ENCODE results near the gene DUSP8.
"Not testable (repeated sequence)": the region's sequence is repeated elsewhere in the genome, so short reads cannot be mapped to it uniquely, and the experiment has no call there.

The DUSP8 gene

DNA sequence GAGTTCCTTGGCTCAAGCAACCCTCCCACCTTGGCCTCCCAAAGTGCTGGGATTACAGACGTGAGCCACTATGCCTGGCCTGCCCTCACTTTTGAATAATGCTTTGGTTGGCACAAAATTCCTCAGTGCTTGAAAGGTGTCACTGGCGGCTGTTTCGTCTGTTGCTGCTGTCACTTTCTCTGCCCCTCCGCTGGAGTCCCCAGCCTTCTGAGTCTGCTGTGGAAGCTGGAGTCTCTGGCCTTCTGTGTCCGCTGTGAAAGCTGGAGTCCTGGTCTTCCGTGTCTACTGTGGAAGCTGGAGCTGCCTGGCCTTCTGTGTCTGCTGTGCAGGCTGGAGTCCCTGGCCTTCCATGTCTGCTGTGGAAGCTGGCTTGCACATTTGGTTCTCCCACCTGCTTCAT, 17.9 kb upstream of the DUSP8 start:
- DNase-seq (ENCODE audit: low spot score), result no peak
- FAIRE-seq, result no peak

DNA sequence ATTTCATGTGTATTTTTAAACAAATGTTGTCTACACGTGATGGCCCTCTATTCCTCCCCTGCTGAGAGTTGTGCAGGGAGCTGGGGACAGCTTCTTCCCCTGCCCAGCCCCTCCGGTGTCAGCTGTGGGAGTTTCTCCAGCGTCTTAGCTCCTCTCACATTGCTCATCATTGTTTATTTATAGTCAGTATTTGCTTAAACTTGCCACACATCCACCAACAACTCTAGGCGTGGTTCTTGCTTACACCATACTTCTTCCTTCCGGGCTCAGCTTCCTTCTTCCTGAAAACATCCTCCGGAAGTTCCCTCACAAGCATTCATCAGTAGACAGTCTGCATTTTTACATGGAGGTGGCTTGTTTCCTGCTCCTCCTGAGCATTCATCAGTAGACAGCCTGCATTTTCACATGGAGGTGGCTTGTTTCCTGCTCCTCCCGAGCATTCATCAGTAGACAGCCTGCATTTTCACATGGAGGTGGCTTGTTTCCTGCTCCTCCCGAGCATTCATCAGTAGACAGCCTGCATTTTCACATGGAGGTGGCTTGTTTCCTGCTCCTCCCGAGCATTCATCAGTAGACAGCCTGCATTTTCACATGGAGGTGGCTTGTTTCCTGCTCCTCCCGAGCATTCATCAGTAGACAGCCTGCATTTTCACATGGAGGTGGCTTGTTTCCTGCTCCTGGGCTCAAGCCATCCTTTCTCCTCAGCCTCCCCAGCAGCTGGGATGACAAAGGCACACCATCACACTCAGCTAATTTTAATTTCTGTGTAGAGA, 17.3 kb upstream of the DUSP8 start:
- not testable (repeated sequence) for DNase-seq (ENCODE audit: low spot score); FAIRE-seq

DNA sequence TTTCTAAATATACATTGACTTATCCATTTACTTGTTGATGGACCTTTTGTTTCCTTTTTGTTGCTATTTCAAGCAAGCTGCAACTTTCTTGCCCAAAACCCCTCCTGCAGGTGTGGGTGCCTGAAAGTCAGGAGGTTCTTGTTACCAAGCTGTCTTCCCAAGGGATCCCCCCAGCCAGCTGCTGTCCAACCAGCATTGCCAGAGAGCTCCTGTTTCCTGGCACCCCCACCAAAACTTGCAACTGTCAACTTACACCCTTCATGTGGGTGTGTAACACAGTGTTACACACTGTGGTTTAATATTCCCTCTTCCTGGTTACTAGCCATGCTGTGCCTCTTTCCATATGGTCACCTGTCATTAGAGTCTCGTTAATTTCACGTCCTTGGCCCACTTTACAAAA, 14.6 kb upstream of the DUSP8 start:
- FAIRE-seq (no peak), DNase-seq (ENCODE audit: low spot score) (no peak)

DNA sequence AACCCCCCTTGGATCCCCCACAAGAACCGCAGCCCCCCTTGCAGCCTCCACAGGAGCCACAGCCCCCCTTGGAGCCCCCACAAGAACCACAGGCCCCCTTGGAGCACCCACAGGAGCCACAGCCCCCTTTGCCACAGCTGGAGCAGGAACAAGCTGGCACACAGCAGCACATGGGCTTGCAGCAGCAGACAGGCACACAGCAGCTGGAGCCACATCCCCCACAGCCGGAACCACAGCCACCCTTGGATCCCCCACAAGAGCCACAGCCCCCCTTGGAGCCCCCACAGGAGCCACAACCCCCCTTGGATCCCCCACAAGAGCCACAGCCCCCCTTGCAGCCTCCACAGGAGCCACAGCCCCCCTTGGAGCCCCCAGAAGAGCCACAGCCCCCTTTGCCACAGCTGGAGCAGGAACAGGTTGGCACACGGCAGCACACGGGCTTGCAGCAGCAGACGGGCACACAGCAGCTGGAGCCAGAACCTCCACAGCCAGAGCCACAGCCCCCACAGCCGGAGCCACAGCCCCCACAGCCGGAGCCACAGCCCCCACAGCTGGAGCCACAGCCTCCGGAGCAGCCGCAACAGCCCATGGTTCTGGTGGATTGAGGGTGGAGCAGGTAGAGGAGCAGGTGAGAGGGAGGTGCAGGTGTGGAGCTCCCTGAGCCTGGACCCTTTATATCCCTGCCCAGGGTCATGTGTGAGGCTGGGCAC, 12.7 kb upstream of the DUSP8 start, which contains the start of gene KRTAP5-1:
Gene KRTAP5-1 (minus strand): TSS at position 623 of the 710 bp plus-strand sequence. CDS start 34 bp downstream, at position 589.
- not testable (repeated sequence) for DNase-seq (ENCODE audit: low spot score); FAIRE-seq

DNA sequence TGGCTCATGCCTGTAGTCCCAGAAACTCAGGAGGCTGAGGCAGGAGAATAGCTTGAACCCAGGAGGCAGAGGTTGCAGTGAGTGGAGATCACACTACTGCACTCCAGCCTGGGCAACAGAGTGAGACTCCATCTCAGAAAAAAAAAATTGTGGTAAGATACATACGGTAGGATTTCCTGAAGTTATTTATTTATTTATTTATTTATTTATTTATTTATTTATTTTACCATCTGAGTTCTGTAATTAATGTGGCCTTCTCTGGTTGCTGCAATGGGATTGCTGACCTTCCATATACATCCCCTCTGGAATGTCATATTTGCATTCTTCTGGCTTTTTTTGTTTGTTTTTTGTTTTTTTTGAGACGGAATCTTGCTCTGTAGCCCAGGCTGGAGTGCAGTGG, 10.8 kb upstream of the DUSP8 start:
- not testable (repeated sequence) for FAIRE-seq; DNase-seq (ENCODE audit: low spot score)

DNA sequence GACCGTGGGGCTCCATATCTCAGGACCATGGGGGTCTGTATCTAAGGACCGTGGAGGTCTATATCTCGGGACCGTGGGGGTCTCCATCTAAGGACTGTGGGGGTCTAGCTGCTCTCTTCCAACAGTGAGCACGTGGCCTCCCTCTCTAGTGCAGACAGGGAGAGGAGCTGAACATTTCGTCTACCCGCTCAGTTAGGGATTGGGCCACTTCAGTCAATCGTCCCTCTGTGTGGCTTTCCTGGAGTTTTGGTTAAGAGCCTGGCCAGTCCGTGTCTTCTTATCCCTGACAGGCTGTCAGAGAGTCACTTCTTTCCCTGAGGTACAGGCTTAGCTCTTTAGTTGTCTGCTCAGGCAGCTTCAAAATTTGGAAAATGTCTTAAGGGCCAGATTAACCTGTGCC, 9.9 kb upstream of the DUSP8 start:
- no peak for FAIRE-seq

DNA sequence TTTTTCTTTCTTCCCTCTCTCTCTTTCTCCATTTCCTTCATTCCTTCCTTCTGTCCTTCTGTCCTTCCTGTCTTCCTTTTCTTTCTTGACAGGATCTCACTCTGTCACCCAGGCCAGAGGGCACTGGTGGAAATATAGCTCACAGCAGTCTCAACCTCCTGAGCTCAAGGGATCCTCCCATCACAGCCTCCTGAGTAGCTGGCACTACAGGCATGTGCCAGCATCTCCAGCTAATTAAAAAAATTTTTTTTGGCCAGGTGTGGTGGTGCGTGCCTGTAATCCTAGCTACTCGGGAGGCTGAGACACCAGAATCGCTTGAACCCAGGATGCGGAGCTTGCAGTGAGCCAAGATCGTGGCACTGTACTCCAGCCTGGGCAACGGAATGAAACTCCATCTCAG, 4.8 kb upstream of the DUSP8 start:
- FAIRE-seq (no peak), DNase-seq (ENCODE audit: low spot score) (no peak)

More for the DNA sequence above, 9.9 kb upstream of the DUSP8 start:
- DNase-seq (ENCODE audit: low spot score), result no peak

DNA sequence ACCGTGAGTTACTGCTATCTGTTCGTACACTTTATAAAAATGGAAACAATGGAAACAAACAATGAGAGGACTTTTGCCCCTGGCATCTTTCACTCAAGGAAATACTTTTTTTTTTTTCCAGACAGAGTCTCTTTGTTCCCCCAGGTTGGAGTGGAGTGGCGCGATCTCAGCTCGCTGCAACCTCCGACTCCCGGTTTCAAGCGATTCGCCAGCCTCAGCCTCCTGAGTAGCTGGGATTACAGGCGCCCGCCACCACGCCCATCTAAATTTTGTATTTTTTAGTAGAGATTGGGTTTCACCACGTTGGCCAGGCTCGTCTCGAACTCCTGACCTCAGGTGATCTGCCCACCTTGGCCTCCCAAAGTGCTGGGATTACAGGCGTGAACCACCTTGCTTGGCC, 3.7 kb upstream of the DUSP8 start:
- DNase-seq (ENCODE audit: low spot score); FAIRE-seq: not testable (repeated sequence)

DNA sequence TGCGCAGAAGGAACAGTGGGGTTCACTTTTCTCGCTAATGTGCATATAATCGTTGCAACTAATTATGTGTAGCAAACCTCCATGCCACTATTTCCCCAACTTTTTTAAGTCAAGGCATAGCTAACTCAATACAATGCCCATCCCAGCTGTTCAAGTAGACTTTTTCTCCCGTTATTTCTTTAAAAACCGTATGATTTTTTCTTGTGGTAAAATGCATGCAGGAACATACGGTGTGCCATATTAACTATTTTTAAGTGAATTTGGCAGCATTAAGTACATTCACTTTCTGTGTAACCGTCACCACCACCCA, 2.8 kb upstream of the DUSP8 start:
- DNase-seq (ENCODE audit: low spot score) (no peak), FAIRE-seq (no peak)

DNA sequence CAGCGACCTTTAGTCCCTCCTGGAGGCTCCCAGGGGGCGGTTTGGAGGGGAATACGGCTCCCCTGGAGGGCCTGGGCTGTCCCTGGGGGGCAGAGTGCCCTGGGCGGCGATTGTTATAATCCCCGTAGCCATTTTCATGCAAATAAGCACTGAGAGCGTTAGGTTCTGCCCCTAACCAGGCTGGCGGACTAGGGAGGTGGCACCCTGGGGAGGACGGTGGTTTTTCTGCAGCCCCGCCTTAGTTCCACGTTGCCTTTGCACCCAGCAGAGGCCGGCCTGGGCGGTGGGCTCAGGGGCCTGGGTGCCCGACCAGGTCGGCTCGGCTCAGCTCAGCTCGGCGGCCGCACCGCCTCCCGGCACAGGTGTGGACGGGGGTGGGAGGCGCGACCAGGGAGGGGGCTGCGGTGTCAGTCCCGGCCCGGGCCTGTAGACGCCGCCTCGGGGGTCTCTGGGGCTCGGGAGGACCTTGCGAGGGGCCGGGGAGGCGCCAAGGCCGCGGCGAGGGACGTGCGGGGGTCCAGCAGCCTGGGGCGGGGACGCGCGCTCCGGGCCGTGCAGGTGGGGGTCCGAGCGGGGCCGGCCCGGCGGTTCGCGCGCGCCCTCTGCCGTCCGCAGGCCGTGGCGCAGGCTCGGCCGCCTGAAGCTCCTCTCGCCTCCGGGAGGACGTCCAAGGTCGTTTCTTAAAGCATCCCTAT, 2.3 kb upstream of the DUSP8 start:
- FAIRE-seq, result no peak
- DNase-seq (ENCODE audit: low spot score), result no peak

DNA sequence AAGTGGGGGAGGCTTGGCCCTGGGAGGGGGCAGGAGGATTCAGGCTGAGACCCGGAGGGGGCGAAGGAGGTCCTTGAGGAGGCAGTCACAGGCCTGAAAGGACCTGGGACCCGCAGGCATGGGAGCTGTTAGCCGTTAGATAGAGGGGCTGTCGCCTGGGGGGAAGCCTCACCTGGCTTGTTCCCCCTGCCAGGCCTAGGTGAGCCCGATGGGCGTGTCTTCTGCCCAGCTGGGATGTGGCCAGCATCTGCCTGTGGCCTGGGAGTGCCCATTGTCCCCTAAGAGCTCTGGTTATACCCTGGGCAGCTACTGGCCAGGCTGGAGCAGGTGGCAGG, 1.8 kb upstream of the DUSP8 start:
- FAIRE-seq (no peak), DNase-seq (ENCODE audit: low spot score) (no peak)

DNA sequence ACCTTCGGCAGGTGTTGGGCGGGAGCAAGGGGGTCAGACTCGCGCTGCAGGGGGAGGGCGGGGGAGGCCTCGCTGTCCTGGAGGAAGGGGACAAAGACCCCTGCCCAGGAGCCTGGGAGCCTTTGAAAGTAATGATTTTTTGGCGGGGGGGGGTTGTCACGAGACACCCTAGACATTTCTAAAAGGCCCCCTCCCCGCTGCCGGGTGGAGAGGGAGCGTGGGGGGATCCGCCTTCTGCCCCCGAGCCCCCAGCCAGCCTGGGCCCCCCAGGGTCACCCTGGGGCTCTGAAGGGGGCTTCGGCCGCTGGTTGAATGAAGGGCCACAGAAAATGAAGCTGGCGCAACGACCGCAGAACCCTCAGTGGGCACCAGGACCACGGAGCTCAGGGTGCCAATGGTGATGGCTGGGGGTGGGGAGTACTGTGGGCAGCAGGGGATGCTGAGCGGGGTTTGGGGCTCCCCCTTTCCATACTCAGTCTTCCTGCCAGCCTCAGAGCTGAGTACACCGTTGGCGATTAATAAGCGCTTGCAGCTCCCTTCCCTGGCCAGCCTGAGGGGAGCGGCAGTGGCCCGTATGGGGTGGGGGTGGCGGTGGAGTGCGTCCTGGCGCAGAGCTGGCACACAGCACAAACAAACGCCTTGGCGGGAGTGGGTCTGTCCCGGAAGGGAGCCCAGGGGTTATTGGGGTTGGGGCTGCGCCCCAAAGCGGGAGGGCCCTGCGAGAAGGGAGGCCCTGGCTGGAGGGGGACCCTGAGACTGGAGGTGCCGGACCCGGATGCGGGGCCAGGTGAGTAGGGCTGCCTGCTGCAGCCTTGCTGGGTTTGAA, 1.2 kb upstream of the DUSP8 start:
- DNase-seq (ENCODE audit: low spot score) (no peak), FAIRE-seq (no peak)

DNA sequence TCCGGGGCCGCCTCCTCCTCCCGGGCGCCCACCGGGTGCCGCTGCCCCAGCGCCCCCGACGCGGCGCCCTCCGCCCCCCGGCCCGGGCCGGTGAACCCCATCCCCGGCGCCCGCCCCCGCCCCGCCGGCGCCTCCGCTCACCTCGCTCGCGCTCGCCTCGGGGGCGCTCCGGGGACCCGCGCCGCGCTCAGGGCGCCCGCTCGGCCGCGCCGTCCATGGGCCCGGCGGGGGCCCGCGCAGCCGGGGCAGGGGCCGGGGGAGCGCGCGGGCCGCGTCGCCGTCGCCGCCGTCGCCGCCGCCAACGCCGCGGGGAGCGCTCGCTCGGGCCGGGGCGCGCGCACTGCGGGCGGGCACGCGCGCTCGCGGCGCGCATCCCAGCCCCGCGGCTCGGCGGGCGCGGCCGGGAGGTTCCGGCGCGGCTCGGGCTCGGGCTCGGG, 293 bp downstream of the DUSP8 start:
- DNase-seq (ENCODE audit: low spot score) (no peak), FAIRE-seq (no peak)

DNA sequence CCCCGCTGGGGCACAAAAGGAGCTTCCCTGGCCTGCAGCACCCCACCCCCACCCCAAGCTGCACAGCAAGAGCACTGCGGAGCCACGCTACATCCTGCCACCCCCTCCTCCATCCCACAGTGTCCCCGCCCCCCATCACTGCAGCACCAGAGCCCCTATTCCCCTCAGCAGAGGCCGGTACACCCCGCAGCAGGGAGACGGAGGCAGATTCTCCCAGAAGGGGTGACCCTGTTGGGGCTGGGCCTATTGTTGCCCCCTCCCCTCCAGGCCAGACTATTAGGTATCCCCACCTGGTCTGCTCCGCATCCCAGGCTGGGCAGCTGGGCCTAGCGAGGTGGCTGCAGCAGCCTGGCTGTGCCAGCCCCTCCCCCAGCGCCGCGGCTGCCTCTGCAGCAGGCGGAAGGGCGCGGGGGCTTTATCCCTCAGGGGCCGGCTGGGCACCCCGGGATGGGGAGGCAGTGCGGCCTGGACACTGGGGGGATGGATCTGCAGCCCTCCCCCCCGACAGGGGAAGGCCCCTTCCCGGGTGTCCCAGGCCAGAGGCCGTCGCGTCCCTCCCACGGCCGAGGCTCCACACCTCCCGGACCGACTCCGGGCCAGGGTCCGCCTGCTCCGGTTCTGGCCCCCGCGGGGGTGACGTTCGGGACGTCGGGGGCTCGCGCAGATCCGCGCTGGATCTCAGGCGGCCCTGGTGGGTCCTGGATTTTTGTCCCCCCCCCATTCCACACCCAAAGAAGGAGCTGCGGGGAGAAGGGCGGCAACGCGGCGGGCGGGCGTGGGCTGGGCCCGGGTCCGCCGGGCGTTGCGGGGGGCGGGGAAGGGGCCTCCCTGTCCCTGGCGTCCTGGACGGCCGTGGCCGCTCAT, 943 bp downstream of the DUSP8 start:
- FAIRE-seq (no peak), DNase-seq (ENCODE audit: low spot score) (no peak)

DNA sequence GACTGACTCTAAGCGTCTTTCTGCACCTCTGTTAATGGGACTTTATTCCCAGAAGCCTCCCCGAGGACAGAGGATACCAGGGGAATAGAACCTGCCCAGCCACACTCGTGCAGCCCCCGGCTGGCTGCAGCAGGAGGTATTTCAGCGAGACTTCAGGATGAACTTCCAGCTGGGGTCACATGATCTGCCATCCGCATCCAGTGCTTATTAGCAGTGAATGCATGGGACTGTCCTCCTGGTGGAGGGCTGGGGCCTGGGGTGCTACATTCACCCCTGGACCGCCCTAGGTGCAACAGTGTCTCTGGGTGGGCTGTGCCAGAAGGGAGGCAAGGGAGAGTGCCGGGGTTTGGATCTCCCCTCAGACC, 1.6 kb downstream of the DUSP8 start:
- DNase-seq (ENCODE audit: low spot score) (no peak), FAIRE-seq (no peak)

DNA sequence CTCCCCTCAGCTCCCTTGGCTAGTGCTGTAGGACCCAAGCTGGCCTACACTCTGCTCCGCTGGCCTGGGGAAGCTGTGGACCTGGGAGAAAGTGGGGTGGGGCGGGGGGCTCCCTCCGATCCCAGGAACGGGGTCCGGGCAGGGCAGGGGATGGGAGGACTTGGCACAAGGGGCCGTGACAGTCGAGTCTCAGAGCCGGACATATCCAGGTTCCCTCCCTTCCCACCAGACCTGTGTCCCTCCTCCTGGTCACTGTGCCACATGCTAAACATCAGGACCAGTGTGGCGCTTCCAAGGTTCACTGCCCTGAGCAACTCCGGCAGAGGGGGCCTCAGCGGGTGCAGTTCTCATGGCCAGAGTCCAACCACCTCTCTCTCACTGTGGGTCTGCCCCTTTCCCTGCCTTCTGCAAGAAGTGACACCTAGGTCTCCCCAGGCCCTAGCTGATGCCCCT, 2.0 kb downstream of the DUSP8 start:
- no peak for FAIRE-seq
- DNase-seq (ENCODE audit: low spot score), result no peak

DNA sequence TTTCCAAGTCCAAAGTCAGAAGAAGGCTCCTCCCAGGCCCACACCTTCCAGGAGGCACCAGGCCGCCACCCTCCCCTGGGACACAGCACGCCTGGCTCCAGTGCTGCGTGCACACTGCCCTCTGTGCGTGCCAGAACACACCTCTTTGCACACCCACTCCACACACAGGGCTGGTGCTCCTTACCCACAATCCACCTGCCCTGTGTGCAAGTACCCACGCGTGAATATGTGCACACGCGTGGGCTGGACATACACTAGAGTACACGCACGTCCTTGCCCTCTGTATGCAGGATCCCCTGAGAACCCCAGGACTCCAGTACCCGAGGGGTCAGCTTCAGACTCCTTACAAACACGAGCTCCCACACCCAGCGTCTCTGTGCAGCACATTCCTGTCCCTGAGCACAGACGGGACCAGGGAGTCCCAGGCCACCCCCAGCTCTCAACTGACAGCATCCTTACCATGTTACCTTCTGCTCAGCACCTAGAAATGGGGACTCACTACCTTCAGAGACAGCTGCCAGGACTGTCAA, 2.8 kb downstream of the DUSP8 start:
- FAIRE-seq, result no peak
- DNase-seq (ENCODE audit: low spot score), result no peak

DNA sequence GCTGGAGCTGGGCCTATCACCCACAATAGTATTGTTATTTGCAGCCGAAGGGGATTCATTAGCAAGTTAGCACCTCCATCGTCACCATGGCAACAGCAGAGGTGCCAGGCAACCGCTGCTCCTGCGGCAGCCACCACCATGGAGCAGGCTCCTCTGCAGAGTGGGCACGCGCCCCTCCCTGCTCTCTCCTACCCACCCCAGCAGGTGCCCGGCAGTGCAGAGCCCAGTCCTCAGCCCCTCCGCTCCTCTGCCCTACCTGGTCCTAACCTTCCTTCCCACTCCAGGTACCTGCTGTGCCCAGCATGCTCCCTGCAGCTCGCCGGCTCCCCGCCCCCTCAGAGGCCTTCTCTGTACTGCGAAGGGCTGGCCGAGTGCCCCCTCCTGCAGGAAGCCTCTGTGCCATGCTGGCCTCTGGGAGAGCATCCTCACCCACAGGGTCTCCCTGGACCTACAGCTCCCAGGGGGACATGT, 3.6 kb downstream of the DUSP8 start:
- no peak for FAIRE-seq
- no peak for DNase-seq (ENCODE audit: low spot score)

DNA sequence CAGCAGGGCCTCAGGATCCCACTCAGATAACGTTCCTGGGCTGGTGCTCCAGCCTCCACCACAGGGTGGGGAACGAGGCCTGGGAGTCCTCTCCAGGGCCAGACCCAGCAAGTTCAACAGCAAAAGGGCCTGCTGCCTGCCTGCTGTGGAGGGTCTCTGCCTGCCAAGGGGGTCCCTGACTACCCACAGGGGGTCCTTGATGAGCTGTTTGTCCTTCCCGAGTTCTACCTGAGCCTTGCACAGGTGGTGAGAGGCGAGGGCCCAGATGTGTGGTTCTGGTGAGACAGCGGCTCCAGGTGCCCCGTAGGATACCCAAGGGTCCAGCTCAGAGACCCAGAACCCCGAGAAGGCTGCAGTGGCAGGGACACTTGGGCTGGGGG, 4.4 kb downstream of the DUSP8 start:
- DNase-seq (ENCODE audit: low spot score), result no peak
- FAIRE-seq, result no peak

DNA sequence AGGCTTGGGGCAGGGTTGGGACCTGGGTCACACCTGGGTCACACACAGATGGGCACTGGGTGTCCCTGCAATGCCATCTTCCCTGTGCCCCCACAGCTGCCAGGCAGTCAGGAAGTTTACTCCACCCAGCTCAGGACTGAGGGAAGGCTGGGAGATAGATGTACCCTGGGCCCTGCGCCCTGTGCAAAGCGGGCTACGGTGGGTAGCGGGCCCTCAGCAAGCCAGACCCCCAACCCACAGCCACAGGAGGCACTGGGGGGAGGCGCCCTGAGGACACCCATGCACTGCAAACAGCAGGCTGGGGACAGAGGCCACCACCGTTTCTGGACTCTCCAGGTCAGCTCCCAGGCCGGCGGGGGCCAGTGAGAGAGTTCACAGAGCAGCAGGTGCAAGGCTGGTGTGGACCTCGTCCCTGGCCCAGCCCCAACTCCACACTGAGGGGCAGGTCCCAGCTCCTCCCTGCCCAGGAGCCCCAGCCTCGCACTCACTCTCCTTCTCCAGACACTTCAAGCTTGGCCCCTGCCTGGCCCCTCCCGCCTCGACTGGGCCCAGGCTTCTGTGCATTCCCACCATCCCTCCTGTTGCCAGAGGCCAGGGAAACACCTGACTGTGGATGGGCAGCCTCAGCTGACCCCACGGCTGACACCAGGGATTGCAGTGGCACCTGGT, 4.9 kb downstream of the DUSP8 start:
- no peak for FAIRE-seq
- no peak for DNase-seq (ENCODE audit: low spot score)

Data from RCC 7860 (cell line).